Measurements from ENCODE around the gene NAALADL1. TPM values are rescaled to one million over a fixed set of nuclear protein-coding genes. Genes with fewer than 3 reads are reported as not detected.
A peak's percentile ranks its signal among the peaks of the same experiment; 100 is the strongest.

Gene NAALADL1
- total RNA-seq, 4 donors from 2014 or later: 18.6 to 38.9 (median 29.1) TPM

DNA sequence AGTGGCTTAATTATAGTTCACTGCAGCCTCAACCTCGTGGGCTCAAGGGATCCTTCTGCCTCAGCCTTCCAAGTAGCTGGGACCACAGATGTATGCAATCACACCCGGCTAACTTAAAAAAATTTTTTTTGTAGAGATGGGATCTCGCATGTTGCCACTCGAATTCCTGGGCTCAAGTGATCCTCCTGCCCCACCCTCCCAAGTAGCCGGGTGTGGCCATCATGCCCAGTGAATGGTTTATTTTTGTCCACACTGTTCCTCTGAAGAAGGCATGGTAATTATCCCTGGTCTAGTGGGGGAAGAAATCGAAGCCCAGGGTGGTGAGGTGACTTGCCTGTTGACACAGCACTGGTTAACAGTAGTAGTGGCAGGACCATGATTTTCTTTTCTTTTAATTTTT lies 15.5 kb downstream of the NAALADL1 start:
- Histone ChIP-seq H3K27ac (no peak overlapping the region), H3K36me3 (peaks cover 0 to 48% (median 4%) of the 10 kb centered on the region in 3 donors), H3K9me3 (no peaks in the 10 kb centered on the region), H3K4me3 (no peak overlapping the region), H3K27me3 (no peaks in the 10 kb centered on the region), H3K4me1 (peaks cover 0 to 51% (median 4%) of the 10 kb centered on the region in 4 donors)
- 76 to 83% methylated on average over 6 of the region's 6 CpGs for WGBS, 2 donors
- no peak for TF ChIP-seq POLR2A (IDR thresholded peaks at IDR 0.05)
- no peak for TF ChIP-seq EP300 (IDR thresholded peaks at IDR 0.05)
- TF ChIP-seq, protein P1, sequence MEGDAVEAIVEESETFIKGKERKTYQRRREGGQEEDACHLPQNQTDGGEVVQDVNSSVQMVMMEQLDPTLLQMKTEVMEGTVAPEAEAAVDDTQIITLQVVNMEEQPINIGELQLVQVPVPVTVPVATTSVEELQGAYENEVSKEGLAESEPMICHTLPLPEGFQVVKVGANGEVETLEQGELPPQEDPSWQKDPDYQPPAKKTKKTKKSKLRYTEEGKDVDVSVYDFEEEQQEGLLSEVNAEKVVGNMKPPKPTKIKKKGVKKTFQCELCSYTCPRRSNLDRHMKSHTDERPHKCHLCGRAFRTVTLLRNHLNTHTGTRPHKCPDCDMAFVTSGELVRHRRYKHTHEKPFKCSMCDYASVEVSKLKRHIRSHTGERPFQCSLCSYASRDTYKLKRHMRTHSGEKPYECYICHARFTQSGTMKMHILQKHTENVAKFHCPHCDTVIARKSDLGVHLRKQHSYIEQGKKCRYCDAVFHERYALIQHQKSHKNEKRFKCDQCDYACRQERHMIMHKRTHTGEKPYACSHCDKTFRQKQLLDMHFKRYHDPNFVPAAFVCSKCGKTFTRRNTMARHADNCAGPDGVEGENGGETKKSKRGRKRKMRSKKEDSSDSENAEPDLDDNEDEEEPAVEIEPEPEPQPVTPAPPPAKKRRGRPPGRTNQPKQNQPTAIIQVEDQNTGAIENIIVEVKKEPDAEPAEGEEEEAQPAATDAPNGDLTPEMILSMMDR (IDR thresholded peaks at IDR 0.05): no peak
- no peak for DNase-seq (ENCODE audit: low spot score in 2 of 2)

DNA sequence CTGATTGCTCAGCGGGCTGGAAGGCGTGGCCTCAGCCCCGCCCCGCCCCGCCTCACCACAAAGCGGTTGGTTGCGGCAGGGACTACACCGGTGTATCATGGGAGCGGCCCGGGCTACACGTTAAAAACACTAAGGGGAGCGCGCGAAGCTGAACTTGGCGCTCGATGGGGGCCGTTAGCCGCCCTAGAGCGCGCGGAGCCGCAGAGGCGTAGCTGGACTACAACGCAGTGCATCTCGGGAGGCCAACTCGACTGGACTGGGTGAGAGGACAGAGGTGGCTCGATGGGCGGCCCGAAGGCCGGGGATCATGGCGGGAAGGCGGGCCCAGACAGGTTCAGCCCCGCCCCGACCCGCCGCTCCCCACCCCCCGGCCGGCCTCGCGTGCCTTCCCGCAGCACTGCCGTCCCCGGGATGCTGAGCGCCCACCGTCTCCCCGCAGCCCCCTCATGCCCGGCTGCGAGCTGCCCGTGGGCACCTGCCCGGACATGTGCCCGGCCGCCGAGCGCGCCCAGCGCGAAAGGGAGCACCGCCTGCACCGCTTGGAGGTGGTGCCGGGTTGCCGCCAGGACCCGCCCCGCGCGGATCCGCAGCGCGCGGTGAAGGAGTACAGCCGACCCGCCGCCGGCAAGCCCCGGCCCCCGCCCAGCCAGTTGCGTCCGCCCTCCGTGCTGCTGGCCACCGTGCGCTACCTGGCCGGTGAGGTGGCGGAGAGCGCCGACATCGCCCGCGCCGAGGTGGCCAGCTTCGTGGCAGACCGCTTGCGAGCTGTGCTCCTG lies 17.3 kb downstream of the NAALADL1 start, which contains the start of gene SAC3D1:
TSS of gene SAC3D1 (plus strand) at position 364 of the 776 bp plus-strand sequence. CDS start at position 447, 83 bp downstream.
- DNase-seq (ENCODE audit: low spot score in 2 of 2): peak; percentile 71 to 72
- WGBS, 2 donors: 0 to 2% methylated on average over 35 to 69 of the region's 91 CpGs
- TF ChIP-seq POLR2A (IDR thresholded peaks at IDR 0.05) (peak in 1 of 2 donors; percentile 61), EP300 (IDR thresholded peaks at IDR 0.05) (peak; percentile 68 to 87)
- TF ChIP-seq, protein P1 (IDR thresholded peaks at IDR 0.05): no peak
- H3K9me3 ChIP-seq: no peaks in the 10 kb centered on the region
- H3K4me3 ChIP-seq: peak within 1 kb of the TSS; percentile 54 to 95 (median 86)
- H3K4me1 ChIP-seq: peaks cover 0 to 34% (median 3%) of the 10 kb centered on the region in 4 donors
- H3K27me3 ChIP-seq: no peaks in the 10 kb centered on the region
- H3K27ac ChIP-seq: peak within 1 kb of the TSS; percentile 84 to 97 (median 92)
- H3K36me3 ChIP-seq: peaks cover 1 to 63% (median 4%) of the 10 kb centered on the region in 3 donors

DNA sequence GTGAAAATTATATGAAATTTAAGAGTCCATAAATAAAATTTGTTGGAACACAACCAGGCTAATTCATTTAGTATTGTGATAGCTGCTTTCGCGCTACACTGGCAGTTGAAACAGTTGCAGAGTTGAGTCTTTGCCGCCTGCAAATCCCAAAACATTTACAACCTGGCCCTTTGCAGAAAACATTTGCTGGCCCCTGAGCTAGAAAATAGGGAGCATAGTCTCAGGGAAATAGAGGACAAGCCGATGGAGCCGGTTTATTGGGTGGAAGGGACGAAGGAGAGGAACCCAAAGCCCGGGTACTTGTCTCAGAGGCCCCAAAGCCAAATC lies 17.9 kb downstream of the NAALADL1 start:
- Histone ChIP-seq H3K4me3 (peak overlapping the region; percentile 54 to 95 (median 86)), H3K27me3 (no peaks in the 10 kb centered on the region), H3K9me3 (no peaks in the 10 kb centered on the region), H3K27ac (peak overlapping the region; percentile 84 to 97 (median 92)), H3K4me1 (peaks cover 0 to 34% (median 3%) of the 10 kb centered on the region in 4 donors), H3K36me3 (peaks cover 4 to 63% (median 7%) of the 10 kb centered on the region in 3 donors)
- 16 to 19% methylated on average over 7 of the region's 7 CpGs for WGBS, 2 donors
- TF ChIP-seq, protein P1 (IDR thresholded peaks at IDR 0.05): no peak
- TF ChIP-seq EP300 (IDR thresholded peaks at IDR 0.05) (no peak), POLR2A (IDR thresholded peaks at IDR 0.05) (no peak)
- no peak for DNase-seq (ENCODE audit: low spot score in 2 of 2)

DNA sequence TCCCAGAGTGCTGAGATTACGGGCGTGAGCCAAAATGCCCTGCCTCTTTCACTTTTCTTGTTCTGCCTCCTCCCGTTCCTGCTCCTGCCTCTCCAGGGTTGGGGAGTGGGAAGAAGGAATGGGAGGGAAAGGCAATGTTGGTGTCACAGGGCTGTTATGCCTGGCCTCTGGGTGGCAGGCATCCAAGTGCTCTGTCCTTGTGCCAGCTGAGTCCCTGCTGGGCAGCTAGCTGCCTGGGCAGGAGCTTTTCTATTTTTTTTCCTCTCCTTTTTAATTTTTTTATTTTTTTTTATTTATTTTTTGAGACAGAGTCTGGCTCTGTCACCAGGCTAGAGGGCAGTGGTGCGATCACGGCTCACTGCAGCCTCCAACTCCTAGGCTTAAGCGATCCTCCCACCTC lies 21.4 kb downstream of the NAALADL1 start:
- Histone ChIP-seq H3K36me3 (peaks cover 13 to 80% (median 16%) of the 10 kb centered on the region in 3 donors), H3K9me3 (no peaks in the 10 kb centered on the region), H3K27me3 (no peaks in the 10 kb centered on the region), H3K27ac (peak overlapping the region in 2 of 4 donors; percentile 32 to 67), H3K4me3 (no peak overlapping the region), H3K4me1 (peaks cover 0 to 13% (median 2%) of the 10 kb centered on the region in 4 donors)
- DNase-seq (ENCODE audit: low spot score in 2 of 2): no peak
- WGBS, 2 donors: 51 to 62% methylated on average over 6 of the region's 6 CpGs
- TF ChIP-seq, protein P1 (IDR thresholded peaks at IDR 0.05): no peak
- no peak for TF ChIP-seq POLR2A (IDR thresholded peaks at IDR 0.05)
- peak in 1 of 2 donors; percentile 35 for TF ChIP-seq EP300 (IDR thresholded peaks at IDR 0.05)

DNA sequence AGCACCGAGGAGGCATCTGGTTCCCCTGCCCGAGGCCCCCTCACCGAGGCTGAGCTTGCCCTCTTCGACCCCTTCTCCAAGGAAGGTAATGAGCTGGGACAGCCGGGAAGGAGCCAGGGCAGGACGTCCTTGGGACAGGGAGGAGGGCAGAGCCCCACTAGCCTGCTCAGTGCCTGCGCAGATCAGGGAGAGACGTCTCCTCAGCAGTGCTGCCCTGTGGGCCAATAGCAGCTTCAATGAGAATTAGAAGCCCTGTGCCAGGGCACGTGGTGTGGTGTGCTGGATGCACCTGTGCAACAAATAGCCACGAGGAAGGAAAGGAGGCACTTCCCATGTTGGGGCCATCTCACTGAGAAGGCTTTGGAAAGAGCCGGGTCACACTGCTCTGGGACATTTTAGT lies 22.8 kb downstream of the NAALADL1 start:
- Histone ChIP-seq H3K36me3 (peaks cover 13 to 92% (median 16%) of the 10 kb centered on the region in 3 donors), H3K9me3 (no peaks in the 10 kb centered on the region), H3K4me3 (no peak overlapping the region), H3K27me3 (no peaks in the 10 kb centered on the region), H3K27ac (no peak overlapping the region), H3K4me1 (peaks cover 0 to 8% (median 0%) of the 10 kb centered on the region in 4 donors)
- TF ChIP-seq, protein P1 (IDR thresholded peaks at IDR 0.05): no peak
- TF ChIP-seq POLR2A (IDR thresholded peaks at IDR 0.05): no peak
- TF ChIP-seq EP300 (IDR thresholded peaks at IDR 0.05): no peak
- no peak for DNase-seq (ENCODE audit: low spot score in 2 of 2)
- 73 to 76% methylated on average over 11 of the region's 11 CpGs for WGBS, 2 donors
